Ectodermal cell (in vitro differentiated cells): ENCODE measurements around the gene TOLLIP.
A peak's percentile ranks its signal among the peaks of the same experiment; 100 is the strongest.

ENCODE experiments used
- H3K27ac ChIP-seq: 2 replicates; pipeline ENCODE4 v1.7.0; 2013; ENCODE audit warnings: mild to moderate bottlenecking, low read depth, low read length; ENCODE audit not compliant: insufficient read depth, poor library complexity, severe bottlenecking
- H3K27me3 ChIP-seq: 2 replicates; pipeline ENCODE4 v1.7.0; 2013; ENCODE audit warnings: mild to moderate bottlenecking, low read length; ENCODE audit not compliant: insufficient read depth, control insufficient read depth, poor library complexity, severe bottlenecking
- H3K36me3 ChIP-seq: one replicate; pipeline ENCODE4 v1.7.0; 2013; ENCODE audit warnings: low read length; ENCODE audit not compliant: control insufficient read depth, insufficient read depth
- H3K4me1 ChIP-seq: one replicate; pipeline ENCODE4 v1.7.0; 2013; ENCODE audit warnings: low read length; ENCODE audit not compliant: control insufficient read depth, insufficient read depth
- H3K4me3 ChIP-seq: 2 replicates; pipeline ENCODE4 v1.7.0; 2013; ENCODE audit warnings: low read depth, low read length, control low read depth; ENCODE audit not compliant: insufficient read depth
- H3K9me3 ChIP-seq: 2 replicates; pipeline ENCODE4 v1.7.0; 2013; ENCODE audit warnings: mild to moderate bottlenecking, low read length, moderate library complexity; ENCODE audit not compliant: control insufficient read depth
- WGBS, 2 experiments: methylation state at CpG; one replicate each; pipeline ENCODE4 v1.1.7; 2013; ENCODE audit warnings: missing lambda C conversion rate in 2 of 2; 5-methylcytosine and 5-hydroxymethylcytosine counted together

The TOLLIP gene

DNA sequence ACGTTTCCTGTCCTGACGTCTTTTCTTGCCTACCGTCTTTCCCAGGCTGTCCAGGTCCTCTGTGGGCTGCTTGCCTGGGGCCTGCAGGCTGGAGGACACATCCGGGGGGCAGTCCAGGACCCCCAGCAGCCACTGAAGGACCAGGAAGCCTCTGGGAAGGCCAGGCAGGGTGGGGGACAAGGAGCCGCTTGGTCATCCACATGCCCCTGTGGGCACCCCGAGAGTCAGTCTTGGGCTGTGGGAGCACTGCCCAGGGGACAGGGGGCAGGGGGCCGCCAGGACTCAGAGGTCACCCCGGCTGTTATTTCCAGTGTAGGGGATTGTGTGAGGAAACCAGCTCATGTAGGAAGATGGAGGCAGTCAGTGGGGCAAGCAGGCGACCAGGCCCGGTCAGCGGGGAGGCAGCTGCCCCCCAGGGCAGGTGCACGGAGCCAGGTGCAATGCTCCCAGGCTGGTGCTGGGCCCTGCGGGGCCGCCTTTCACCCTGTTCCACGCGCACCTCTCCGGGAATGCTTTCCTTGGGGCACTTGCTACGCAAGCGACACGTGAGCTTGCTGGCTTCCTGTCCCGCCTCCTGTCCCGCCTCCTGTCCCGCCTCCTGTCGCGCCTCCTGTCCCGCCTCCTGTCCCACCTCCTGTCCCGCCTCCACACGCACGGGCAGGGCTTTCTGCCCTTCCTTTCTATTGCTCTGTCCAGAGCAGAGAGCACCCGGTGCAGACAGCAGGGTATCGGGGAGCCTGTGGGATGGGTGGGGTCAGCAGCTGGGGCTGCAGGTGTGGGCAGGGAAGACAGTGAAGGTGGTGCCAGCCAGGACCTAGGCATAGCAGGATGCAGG is 47.0 kb downstream of the TOLLIP start:
- WGBS, 2 experiments: 28% methylated on average over 31 of the region's 31 CpGs
- Histone ChIP-seq H3K4me3 (peak overlapping the region; percentile 42), H3K4me1 (peaks cover 7% of the 10 kb centered on the region), H3K27ac (no peak overlapping the region), H3K9me3 (no peaks in the 10 kb centered on the region), H3K36me3 (no peaks in the 10 kb centered on the region), H3K27me3 (no peaks in the 10 kb centered on the region)

DNA sequence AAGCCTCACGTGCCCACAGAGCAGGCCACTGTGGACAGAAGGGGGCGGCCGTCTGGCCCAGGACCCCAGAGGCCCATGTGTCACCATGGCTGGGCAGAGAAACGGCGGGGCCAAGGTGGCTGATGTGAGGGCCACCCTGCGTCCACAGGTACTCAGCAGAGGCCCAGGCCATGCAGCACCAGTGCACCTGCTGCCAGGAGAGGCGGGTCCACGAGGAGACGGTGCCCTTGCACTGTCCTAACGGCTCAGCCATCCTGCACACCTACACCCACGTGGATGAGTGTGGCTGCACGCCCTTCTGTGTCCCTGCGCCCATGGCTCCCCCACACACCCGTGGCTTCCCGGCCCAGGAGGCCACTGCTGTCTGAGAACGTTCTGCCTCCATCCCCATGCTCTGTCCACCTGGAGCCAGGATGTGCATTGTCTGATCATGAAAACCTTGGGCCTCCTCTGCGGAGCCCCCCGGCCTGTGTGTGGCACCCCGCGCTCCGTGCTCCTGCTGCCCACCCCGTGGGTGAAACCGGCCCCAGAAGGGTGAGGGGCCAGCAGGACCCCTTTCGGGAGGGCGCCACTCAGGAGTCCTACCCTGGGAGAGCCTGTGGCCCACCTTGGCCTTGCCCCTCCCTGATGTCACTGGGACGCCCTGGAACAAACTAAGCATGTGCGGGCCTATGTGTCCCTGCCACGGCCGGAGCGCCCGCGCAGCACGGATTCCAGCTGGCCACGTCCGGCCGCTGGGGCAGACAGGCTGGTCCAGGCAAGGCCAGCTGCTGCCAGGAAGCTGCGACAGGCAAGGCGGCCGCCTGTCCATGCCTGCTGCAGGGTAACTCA is 48.0 kb downstream of the TOLLIP start:
- Histone ChIP-seq H3K27ac (no peak overlapping the region), H3K4me1 (peaks cover 7% of the 10 kb centered on the region), H3K36me3 (no peaks in the 10 kb centered on the region), H3K4me3 (no peak overlapping the region), H3K9me3 (no peaks in the 10 kb centered on the region), H3K27me3 (no peaks in the 10 kb centered on the region)
- WGBS, 2 experiments: 94 to 96% methylated on average over 39 of the region's 39 CpGs

DNA sequence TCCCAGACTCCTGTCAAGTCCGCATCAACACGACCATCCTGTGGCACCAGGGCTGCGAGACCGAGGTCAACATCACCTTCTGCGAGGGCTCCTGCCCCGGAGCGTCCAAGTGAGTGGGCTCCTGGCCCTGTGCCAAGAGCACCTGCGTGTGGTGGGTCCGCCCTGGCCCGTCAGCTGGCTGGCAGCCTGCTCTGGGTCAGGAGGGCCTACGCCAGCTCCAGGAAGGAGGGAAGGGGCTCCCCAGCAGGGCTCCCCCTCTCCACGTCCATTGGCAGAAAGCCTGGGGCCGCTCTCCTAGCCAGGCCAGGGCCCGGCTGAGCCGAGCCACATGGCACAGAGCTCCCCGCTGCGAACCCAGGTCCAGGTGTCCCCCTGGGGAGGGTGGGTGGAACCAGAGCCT is 48.8 kb downstream of the TOLLIP start:
- Histone ChIP-seq H3K4me1 (peaks cover 7% of the 10 kb centered on the region), H3K36me3 (no peaks in the 10 kb centered on the region), H3K4me3 (no peak overlapping the region), H3K27me3 (no peaks in the 10 kb centered on the region), H3K27ac (no peak overlapping the region), H3K9me3 (no peaks in the 10 kb centered on the region)
- WGBS, 2 experiments: 94 to 95% methylated on average over 17 of the region's 17 CpGs

DNA sequence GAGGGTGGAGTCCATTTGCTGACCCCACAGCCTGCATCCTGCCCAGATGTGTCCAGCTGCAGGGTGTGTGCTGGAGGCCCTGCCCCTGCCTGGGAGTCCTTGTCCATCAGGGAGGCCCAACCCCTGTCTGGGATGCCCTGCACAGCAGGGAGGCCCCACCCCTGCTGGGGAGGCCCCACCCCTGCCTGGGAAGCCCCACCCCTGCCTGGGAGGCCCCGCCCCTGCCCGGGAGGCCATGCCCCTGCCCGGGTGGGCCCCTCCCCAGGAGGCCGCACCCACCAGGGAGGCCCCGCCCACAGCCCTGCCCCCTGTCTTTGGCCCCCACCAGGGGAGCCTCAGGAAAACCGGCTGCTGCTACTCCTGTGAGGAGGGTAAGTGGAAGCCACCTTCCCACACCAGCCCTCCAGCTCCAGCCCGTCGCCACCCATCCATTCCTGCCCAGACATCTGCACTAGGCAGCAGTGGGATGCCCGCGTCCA is 49.4 kb downstream of the TOLLIP start:
- H3K27ac ChIP-seq: no peak overlapping the region
- no peaks in the 10 kb centered on the region for H3K27me3 ChIP-seq
- H3K4me3 ChIP-seq: no peak overlapping the region

DNA sequence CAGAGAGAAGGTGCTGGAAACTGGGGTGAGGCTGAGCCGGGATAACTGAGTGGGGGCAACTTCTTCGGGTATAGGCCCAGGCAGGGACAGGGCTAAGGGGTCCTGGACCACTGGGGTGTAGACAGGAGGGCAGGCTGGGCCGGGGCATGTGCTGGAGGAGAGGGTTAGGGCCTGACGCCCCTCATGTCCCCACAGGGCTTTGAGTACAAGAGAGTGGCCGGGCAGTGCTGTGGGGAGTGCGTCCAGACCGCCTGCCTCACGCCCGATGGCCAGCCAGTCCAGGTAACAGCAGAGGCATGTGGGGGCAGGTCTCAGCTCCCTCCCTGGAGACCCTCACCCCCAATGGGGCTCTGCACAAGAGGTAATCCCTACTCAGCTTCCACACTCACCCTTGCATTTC is 49.9 kb downstream of the TOLLIP start:
- Histone ChIP-seq H3K36me3 (no peaks in the 10 kb centered on the region), H3K27ac (no peak overlapping the region), H3K4me1 (peaks cover 7% of the 10 kb centered on the region), H3K27me3 (no peaks in the 10 kb centered on the region), H3K4me3 (no peak overlapping the region), H3K9me3 (no peaks in the 10 kb centered on the region)
- 89 to 90% methylated on average over 9 of the region's 9 CpGs for WGBS, 2 experiments

More for the DNA sequence above, 49.4 kb downstream of the TOLLIP start:
- peaks cover 7% of the 10 kb centered on the region for H3K4me1 ChIP-seq
- no peaks in the 10 kb centered on the region for H3K36me3 ChIP-seq
- H3K9me3 ChIP-seq: no peaks in the 10 kb centered on the region
- 83 to 89% methylated on average over 10 of the region's 10 CpGs for WGBS, 2 experiments

DNA sequence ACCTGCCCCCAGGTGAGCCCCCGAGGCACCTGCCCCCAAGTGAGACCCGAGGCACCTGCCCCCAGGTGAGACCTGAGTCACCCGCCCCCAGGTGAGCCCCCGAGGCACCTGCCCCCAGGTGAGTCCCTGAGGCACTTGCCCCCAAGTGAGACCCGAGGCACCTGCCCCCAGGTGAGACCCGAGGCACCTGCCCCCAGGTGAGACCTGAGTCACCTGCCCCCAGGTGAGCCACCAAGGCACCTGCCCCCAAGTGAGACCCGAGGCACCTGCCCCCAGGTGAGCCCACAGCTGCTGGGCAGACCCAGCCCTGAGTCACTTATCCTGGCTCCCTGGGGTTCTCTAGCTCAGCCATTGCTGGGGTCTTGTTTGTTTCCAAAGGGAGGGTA is 50.4 kb downstream of the TOLLIP start:
- H3K4me3 ChIP-seq: no peak overlapping the region
- no peak overlapping the region for H3K27ac ChIP-seq
- WGBS, 2 experiments: 89 to 93% methylated on average over 7 of the region's 7 CpGs
- H3K36me3 ChIP-seq: no peaks in the 10 kb centered on the region
- H3K9me3 ChIP-seq: no peaks in the 10 kb centered on the region
- H3K27me3 ChIP-seq: no peaks in the 10 kb centered on the region
- peaks cover 7% of the 10 kb centered on the region for H3K4me1 ChIP-seq

DNA sequence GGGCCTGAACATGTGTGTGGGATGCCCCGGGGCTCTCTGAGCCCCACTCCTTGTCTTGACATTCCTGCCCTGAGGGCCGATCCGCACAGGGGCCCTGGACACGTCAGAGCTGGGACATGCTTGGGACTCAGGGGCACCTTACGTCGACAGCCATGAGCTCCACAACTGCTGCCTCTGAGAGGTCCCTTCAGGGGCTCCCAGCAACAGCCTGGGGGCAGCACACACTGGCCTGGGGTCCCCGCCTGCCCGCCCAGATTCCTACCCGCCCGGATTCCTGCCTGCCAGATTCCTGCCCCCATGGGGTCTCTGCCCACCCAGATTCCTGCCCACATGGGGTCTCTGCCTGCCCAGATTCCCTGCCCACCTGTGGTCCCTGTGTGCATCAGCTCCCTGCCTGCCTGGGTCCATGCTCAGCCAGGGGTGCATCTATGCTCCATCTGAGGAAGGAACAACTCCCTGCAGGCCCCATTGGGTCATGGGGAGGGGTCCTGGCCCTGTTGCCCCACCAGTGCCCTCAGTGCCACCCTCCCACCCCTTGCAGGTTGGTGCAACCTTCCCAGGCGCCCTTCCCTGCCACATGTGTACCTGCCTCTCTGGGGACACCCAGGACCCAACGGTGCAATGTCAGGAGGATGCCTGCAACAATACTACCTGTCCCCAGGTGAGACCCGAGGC is 50.9 kb downstream of the TOLLIP start:
- Histone ChIP-seq H3K4me1 (peaks cover 7% of the 10 kb centered on the region), H3K36me3 (no peaks in the 10 kb centered on the region), H3K27ac (no peak overlapping the region), H3K4me3 (no peak overlapping the region), H3K9me3 (no peaks in the 10 kb centered on the region), H3K27me3 (no peaks in the 10 kb centered on the region)
- WGBS, 2 experiments: 84% methylated on average over 13 of the region's 13 CpGs

DNA sequence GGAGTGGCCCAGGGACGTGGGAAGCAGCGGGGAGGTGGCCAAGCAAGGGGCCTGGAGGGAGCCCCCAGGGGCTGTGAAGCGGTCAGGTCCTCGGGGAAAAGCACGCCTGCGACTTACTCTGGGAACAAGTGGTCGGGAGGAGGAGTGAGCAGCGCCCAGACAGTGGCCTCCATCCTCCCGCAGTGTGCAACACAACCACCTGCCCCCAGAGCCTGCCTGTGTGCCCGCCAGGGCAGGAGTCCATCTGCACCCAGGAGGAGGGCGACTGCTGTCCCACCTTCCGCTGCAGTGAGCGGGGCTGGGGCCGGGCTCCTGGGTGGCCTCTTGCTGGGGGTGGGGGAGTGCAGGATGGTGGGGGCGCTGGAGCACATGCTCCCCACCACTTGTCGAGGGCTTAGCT is 51.5 kb downstream of the TOLLIP start:
- 91% methylated on average over 16 of the region's 16 CpGs for WGBS, 2 experiments
- H3K9me3 ChIP-seq: no peaks in the 10 kb centered on the region
- no peak overlapping the region for H3K27ac ChIP-seq
- peaks cover 2% of the 10 kb centered on the region for H3K4me1 ChIP-seq
- H3K36me3 ChIP-seq: no peaks in the 10 kb centered on the region
- H3K27me3 ChIP-seq: no peaks in the 10 kb centered on the region
- H3K4me3 ChIP-seq: no peak overlapping the region

DNA sequence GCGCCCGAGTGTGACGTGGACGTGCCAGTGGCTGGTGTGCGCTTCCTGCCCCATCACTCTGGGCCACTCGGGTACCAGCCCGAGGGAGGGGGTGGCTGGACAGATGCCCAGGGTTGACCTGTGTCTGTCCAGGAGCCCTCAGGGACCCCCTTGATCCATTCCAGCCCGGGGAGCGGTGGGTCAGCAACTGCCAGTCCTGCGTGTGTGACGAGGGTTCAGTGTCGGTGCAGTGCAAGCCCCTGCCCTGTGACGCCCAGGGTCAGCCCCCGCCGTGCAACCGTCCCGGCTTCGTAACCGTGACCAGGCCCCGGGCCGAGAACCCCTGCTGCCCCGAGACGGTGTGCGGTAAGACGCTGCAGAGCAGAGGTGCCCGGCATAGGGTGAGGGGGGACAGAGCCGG is 52.1 kb downstream of the TOLLIP start:
- WGBS, 2 experiments: 94 to 95% methylated on average over 27 of the region's 27 CpGs
- Histone ChIP-seq H3K4me1 (no peaks in the 10 kb centered on the region), H3K36me3 (no peaks in the 10 kb centered on the region), H3K27me3 (no peaks in the 10 kb centered on the region), H3K4me3 (no peak overlapping the region), H3K27ac (no peak overlapping the region), H3K9me3 (no peaks in the 10 kb centered on the region)
